K562 (cell line): ENCODE data around the gene CENPC. TPM values are rescaled to one million over a fixed set of nuclear protein-coding genes. Genes with fewer than 3 reads are reported as not detected.

ENCODE experiments used
- ATAC-seq: fragments of 200-7000 bp; cut with Tn5 transposase; 3 replicates; pipeline ENCODE4 v1.9.1; 2020; ENCODE audit warnings: moderate library complexity
- BruUV-seq: library from RNA; stranded (reverse); fragments of 400-500 nt; replicated peaks from 2 replicates; lab custom pipeline; 2021; lab: Mats Ljungman, UMichigan
- CTCF ChIA-PET: fragments of 300-600 bp; formaldehyde crosslinking; extraction: SDS; loops from one replicate; lab custom pipeline; 2021; ENCODE audit warnings: low intra/inter-chr PET ratio; lab: Yijun Ruan, JAX
- POLR2A ChIA-PET: fragments of 300-600, 350-650 bp; sonication (Branson Sonifier 250); formaldehyde crosslinking; extraction: SDS; loops from one replicate; lab custom pipeline; 2021; ENCODE audit warnings: antibody characterized with exemption, inconsistent platforms; lab: Yijun Ruan, JAX
- DNase-seq, 4 experiments: peaks; one replicate each; pipeline versions ENCODE4 v3.0.0 to v3.0.0-alpha.2; 2011 to 2018; ENCODE audit warnings: low spot score in 3 of 4, mixed read lengths in 3 of 4; ENCODE audit errors: extremely low read depth in 1 of 4
- FAIRE-seq: peaks from 2 replicates; lab custom pipeline; 2011; peaks lifted over from hg19 to GRCh38; lab: Jason Lieb, UNC
- H2AFZ ChIP-seq: 2 replicates; pipeline ENCODE4 v1.6.0; 2011; ENCODE audit warnings: low read depth, low read length, control low read depth, inconsistent platforms
- H3K27ac ChIP-seq: fragments of 200-600 bp; 3 replicates; pipeline ENCODE4 v1.8.0; 2011; ENCODE audit warnings: low read depth, mild to moderate bottlenecking, control low read depth, inconsistent platforms, low read length, moderate library complexity, mixed read lengths; ENCODE audit errors: extremely low read depth
- H3K27me3 ChIP-seq, 2 experiments: fragments of 300-600 bp in 1 of 2; 2 replicates in 1 of 2; 3 replicates in 1 of 2; pipeline versions ENCODE4 v1.6.0 to v1.8.0; 2011; ENCODE audit warnings: inconsistent platforms in 2 of 2, low read length in 2 of 2, mild to moderate bottlenecking in 1 of 2, mixed read lengths in 1 of 2, moderate library complexity in 1 of 2; ENCODE audit not compliant: control insufficient read depth in 2 of 2, insufficient read depth in 2 of 2
- H3K36me3 ChIP-seq: fragments of 300-600 bp; 3 replicates; pipeline ENCODE4 v1.8.0; 2011; ENCODE audit warnings: mild to moderate bottlenecking, low read length, inconsistent platforms; ENCODE audit not compliant: control insufficient read depth, insufficient read depth
- H3K4me1 ChIP-seq, 2 experiments: fragments of 200-600 bp in 1 of 2; replicated peaks in 1 of 2; 2 replicates in 1 of 2; 3 replicates in 1 of 2; pipeline versions ENCODE4 v1.5.1 to v1.8.0; 2011; ENCODE audit warnings: inconsistent platforms in 2 of 2, low read length in 2 of 2, mild to moderate bottlenecking in 1 of 2, mixed read lengths in 1 of 2, moderate library complexity in 1 of 2; ENCODE audit not compliant: control insufficient read depth in 2 of 2, insufficient read depth in 2 of 2
- H3K4me2 ChIP-seq: 2 replicates; pipeline ENCODE4 v1.6.1; 2011; ENCODE audit warnings: low read length, control low read depth, inconsistent platforms, mixed read lengths; ENCODE audit not compliant: insufficient read depth
- H3K4me3 ChIP-seq: fragments of 200-600 bp; sonication (generic), shearing (Covaris generic); 2 replicates; pipeline ENCODE4 v1.5.1; 2016; ENCODE audit warnings: control low read depth, inconsistent platforms
- H3K79me2 ChIP-seq: fragments of 200-600 bp; 3 replicates; pipeline ENCODE4 v1.8.0; 2011; ENCODE audit warnings: low read length, inconsistent platforms; ENCODE audit not compliant: control insufficient read depth, insufficient read depth
- H3K9ac ChIP-seq, 2 experiments: 2 replicates each; pipeline versions ENCODE4 v1.6.0 to v1.6.1; 2011; ENCODE audit warnings: low read depth in 2 of 2, low read length in 2 of 2, control low read depth in 1 of 2, inconsistent platforms in 1 of 2, mild to moderate bottlenecking in 1 of 2, mixed read lengths in 1 of 2; ENCODE audit not compliant: insufficient read depth in 1 of 2
- H3K9me1 ChIP-seq: one replicate; pipeline ENCODE4 v1.6.0; 2011; ENCODE audit warnings: inconsistent platforms, mild to moderate bottlenecking, low read length, moderate library complexity; ENCODE audit not compliant: control insufficient read depth, insufficient read depth
- H3K9me3 ChIP-seq: replicated peaks from 2 replicates; pipeline ENCODE4 v1.5.1; 2011; ENCODE audit warnings: low read depth, low read length, inconsistent platforms; ENCODE audit not compliant: control insufficient read depth, insufficient read depth
- H4K20me1 ChIP-seq: replicated peaks from 2 replicates; pipeline ENCODE4 v1.6.1; 2011; ENCODE audit warnings: low read length, inconsistent platforms, mixed read lengths; ENCODE audit not compliant: control insufficient read depth, insufficient read depth
- BCL6 ChIP-seq: fragments of 250-450 bp; sonication (Bioruptor Pico); IDR thresholded peaks from 2 replicates; pipeline ENCODE4 v1.4.0; 2020
- BCOR ChIP-seq: fragments of 450-650 bp; IDR thresholded peaks from 2 replicates; pipeline ENCODE4 v1.6.1; 2016
- BDP1 ChIP-seq: IDR thresholded peaks from 3 replicates; pipeline ENCODE4 v1.6.1; 2011; ENCODE audit not compliant: insufficient read length, insufficient read depth
- CHD1 ChIP-seq: fragments of 200-600 bp; sonication (generic); IDR thresholded peaks from one replicate; pipeline ENCODE4 v1.6.1; 2012; ENCODE audit warnings: mild to moderate bottlenecking, moderate library complexity, low read length, inconsistent platforms
- CXXC5 ChIP-seq: fragments of 250-450 bp; sonication (Bioruptor Pico); IDR thresholded peaks from 2 replicates; pipeline ENCODE4 v1.8.0; 2022; ENCODE audit warnings: inconsistent platforms, mild to moderate bottlenecking, moderate library complexity
- EP300 ChIP-seq: IDR thresholded peaks from 2 replicates; pipeline ENCODE4 v1.6.1; 2012; ENCODE audit warnings: low read length, improper control_type of control experiment
- EWSR1 ChIP-seq: fragments of 450-650 bp; IDR thresholded peaks from 2 replicates; pipeline ENCODE4 v1.6.1; 2018; ENCODE audit warnings: borderline replicate concordance, mild to moderate bottlenecking, low read depth, moderate library complexity; ENCODE audit not compliant: partially characterized antibody
- HCFC1 ChIP-seq: IDR thresholded peaks from 2 replicates; pipeline ENCODE4 v1.6.1; 2012; ENCODE audit warnings: low read depth, low read length, improper control_type of control experiment
- IRF2 ChIP-seq: sonication (generic); formaldehyde crosslinking; IDR thresholded peaks from 2 replicates; pipeline ENCODE4 v1.8.1; 2022; ENCODE audit warnings: mild to moderate bottlenecking, missing genetic modification reagents
- NEUROD1 ChIP-seq: fragments of 150-350 bp; IDR thresholded peaks from 2 replicates; pipeline ENCODE4 v1.6.1; 2014; ENCODE audit warnings: borderline replicate concordance, low read length, low read depth; ENCODE audit not compliant: partially characterized antibody
- NR2F6 ChIP-seq: fragments of 450-650 bp; formaldehyde crosslinking; IDR thresholded peaks from 2 replicates; pipeline ENCODE4 v1.4.0; 2020; ENCODE audit warnings: mild to moderate bottlenecking
- PML ChIP-seq: IDR thresholded peaks from 2 replicates; pipeline ENCODE4 v1.6.1; 2012; ENCODE audit warnings: low read length, inconsistent platforms
- RBM34 ChIP-seq: fragments of 200-400 bp; formaldehyde crosslinking; IDR thresholded peaks from 2 replicates; pipeline ENCODE4 v1.6.1; 2018; ENCODE audit warnings: low read length, borderline replicate concordance; ENCODE audit not compliant: insufficient read depth
- SRSF9 ChIP-seq: fragments of 200-400 bp; formaldehyde crosslinking; IDR thresholded peaks from 2 replicates; pipeline ENCODE4 v1.6.1; 2017; ENCODE audit warnings: low read depth, low read length, borderline replicate concordance
- ZNF263 ChIP-seq: sonication (generic); formaldehyde crosslinking; IDR thresholded peaks from 2 replicates; pipeline ENCODE4 v1.8.0; 2022; ENCODE audit warnings: mild to moderate bottlenecking, missing genetic modification reagents, borderline replicate concordance
- ZNF583 ChIP-seq: fragments of 250-450 bp; sonication (Bioruptor Pico); IDR thresholded peaks from 2 replicates; pipeline ENCODE4 v1.4.0; 2020
- WGBS: fragments of 100-300 bp; shearing (Covaris generic); methylation state at CpG from one replicate; pipeline ENCODE4 v1.1.6; 2016; ENCODE audit warnings: low coverage, mixed read lengths; ENCODE audit not compliant: insufficient coverage; ENCODE audit errors: missing lambda C conversion rate; 5-methylcytosine and 5-hydroxymethylcytosine counted together
- in situ Hi-C: fragments of 300-500 bp; cut with MboI; formaldehyde crosslinking; loops from 4 replicates; pipeline ENCODE4 v1.15.0; 2018; ENCODE audit warnings: inconsistent platforms, mixed read lengths
- intact Hi-C: fragments of 100-400 bp; cut with micrococcal nuclease; formaldehyde crosslinking; loops from 2 replicates; pipeline ENCODE4 v1.14.2; 2022
- polyA plus RNA-seq, 8 experiments: library from polyadenylated mRNA; depleted of rRNA in 4 of 8; stranded (reverse) in 5 of 8; unstranded in 3 of 8; fragments of >200 nt; fragmentation: Nextera tagmentation in 2 of 8; fragmentation: Illumina TruSeq in 1 of 8; extraction: Ambion mirVana in 2 of 8; extraction: Trizol in 1 of 8; gene quantifications; 2 replicates each; pipeline versions ENCODE4 v1.2.1 to v1.2.3, GENCODE V29; 2011 to 2014; ENCODE audit warnings: inconsistent platforms in 1 of 8, missing spikeins in 1 of 8
- total RNA-seq, 7 experiments: library from RNA; depleted of rRNA in 6 of 7; stranded (reverse); fragments of >200 nt in 6 of 7; fragmentation: Illumina TruSeq in 2 of 7; extraction: Trizol in 2 of 7; gene quantifications; 2 replicates each; pipeline versions ENCODE4 v1.2.1 to v1.2.3, GENCODE V29; 2011 to 2021; ENCODE audit warnings: low replicate concordance in 1 of 7
- TF ChIP-seq, protein P1 (sequence below): fragments of 450-650 bp; IDR thresholded peaks from 2 replicates; pipeline ENCODE4 v1.7.0; 2016; ENCODE audit warnings: borderline replicate concordance
- TF ChIP-seq, protein P2 (sequence below), 2 experiments: fragments of 450-650 bp in 1 of 2; sonication (generic) in 1 of 2; formaldehyde crosslinking; conservative IDR thresholded peaks; 2 replicates each; pipeline versions ENCODE4 v1.4.0 to v1.8.1; 2020 to 2022; ENCODE audit warnings: mild to moderate bottlenecking in 1 of 2, missing genetic modification reagents in 1 of 2
- TF ChIP-seq, protein P3 (sequence below): sonication (generic); formaldehyde crosslinking; IDR thresholded peaks from 2 replicates; pipeline ENCODE4 v1.8.1; 2023; ENCODE audit warnings: mild to moderate bottlenecking, missing genetic modification reagents

The CENPC gene
- total and polyA plus RNA-seq, 9 of the 15 experiments (the other 6 are each of a cell fraction or from before 2014, with no cell fraction given) = 18.1 to 48.5 (median 30.8) TPM

DNA sequence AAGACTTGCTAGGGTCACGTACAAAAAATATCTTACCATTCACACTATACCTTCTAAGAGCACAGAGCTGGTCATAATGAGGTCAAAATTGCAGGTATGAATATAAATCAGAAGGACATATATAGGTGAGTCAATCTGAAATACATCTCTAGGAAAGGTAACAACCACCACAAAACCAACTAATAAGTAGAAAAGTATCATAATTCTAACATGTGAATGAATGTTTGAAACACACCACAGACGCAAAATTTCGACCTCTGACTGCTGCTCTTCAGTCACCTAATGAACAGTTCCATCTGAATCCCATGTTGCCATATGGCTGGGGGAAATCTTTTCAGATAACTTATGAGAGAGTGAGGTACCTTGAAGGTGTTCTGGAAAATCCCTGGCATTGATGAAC, 35.3 kb upstream of the CENPC start:
- DNase-seq = no peak
- TF ChIP-seq, protein P1, sequence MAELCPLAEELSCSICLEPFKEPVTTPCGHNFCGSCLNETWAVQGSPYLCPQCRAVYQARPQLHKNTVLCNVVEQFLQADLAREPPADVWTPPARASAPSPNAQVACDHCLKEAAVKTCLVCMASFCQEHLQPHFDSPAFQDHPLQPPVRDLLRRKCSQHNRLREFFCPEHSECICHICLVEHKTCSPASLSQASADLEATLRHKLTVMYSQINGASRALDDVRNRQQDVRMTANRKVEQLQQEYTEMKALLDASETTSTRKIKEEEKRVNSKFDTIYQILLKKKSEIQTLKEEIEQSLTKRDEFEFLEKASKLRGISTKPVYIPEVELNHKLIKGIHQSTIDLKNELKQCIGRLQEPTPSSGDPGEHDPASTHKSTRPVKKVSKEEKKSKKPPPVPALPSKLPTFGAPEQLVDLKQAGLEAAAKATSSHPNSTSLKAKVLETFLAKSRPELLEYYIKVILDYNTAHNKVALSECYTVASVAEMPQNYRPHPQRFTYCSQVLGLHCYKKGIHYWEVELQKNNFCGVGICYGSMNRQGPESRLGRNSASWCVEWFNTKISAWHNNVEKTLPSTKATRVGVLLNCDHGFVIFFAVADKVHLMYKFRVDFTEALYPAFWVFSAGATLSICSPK = no peak
- TF ChIP-seq BCOR = no peak
- no peak for TF ChIP-seq BDP1
- no peak for TF ChIP-seq BCL6
- no peak for TF ChIP-seq EP300
- TF ChIP-seq EWSR1 = no peak
- TF ChIP-seq SRSF9 = no peak
- no peak for TF ChIP-seq NEUROD1
- TF ChIP-seq ZNF263 = no peak
- TF ChIP-seq PML = no peak
- no peak for TF ChIP-seq IRF2 (CRISPR knock-in tag)
- no peak for TF ChIP-seq NR2F6 (CRISPR knock-in tag)
- TF ChIP-seq RBM34 = no peak
- TF ChIP-seq HCFC1 = no peak
- TF ChIP-seq CHD1 = no peak
- TF ChIP-seq CXXC5 (CRISPR knock-in tag) = no peak
- TF ChIP-seq, protein P2, sequence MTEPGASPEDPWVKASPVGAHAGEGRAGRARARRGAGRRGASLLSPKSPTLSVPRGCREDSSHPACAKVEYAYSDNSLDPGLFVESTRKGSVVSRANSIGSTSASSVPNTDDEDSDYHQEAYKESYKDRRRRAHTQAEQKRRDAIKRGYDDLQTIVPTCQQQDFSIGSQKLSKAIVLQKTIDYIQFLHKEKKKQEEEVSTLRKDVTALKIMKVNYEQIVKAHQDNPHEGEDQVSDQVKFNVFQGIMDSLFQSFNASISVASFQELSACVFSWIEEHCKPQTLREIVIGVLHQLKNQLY (CRISPR knock-in tag; conservative IDR thresholded peaks at IDR 0.05) = no peak
- TF ChIP-seq, protein P3, sequence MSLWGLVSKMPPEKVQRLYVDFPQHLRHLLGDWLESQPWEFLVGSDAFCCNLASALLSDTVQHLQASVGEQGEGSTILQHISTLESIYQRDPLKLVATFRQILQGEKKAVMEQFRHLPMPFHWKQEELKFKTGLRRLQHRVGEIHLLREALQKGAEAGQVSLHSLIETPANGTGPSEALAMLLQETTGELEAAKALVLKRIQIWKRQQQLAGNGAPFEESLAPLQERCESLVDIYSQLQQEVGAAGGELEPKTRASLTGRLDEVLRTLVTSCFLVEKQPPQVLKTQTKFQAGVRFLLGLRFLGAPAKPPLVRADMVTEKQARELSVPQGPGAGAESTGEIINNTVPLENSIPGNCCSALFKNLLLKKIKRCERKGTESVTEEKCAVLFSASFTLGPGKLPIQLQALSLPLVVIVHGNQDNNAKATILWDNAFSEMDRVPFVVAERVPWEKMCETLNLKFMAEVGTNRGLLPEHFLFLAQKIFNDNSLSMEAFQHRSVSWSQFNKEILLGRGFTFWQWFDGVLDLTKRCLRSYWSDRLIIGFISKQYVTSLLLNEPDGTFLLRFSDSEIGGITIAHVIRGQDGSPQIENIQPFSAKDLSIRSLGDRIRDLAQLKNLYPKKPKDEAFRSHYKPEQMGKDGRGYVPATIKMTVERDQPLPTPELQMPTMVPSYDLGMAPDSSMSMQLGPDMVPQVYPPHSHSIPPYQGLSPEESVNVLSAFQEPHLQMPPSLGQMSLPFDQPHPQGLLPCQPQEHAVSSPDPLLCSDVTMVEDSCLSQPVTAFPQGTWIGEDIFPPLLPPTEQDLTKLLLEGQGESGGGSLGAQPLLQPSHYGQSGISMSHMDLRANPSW (CRISPR knock-in tag) = no peak
- TF ChIP-seq ZNF583 (CRISPR knock-in tag) = no peak

More for the DNA sequence above, 35.3 kb upstream of the CENPC start:
- Histone ChIP-seq H3K9me1 (no peaks in the 10 kb centered on the region), H4K20me1 (no peaks in the 10 kb centered on the region), H3K9me3 (no peaks in the 10 kb centered on the region; the same call in 1 of the 2 replicates), H3K79me2 (no peaks in the 10 kb centered on the region), H3K27me3 (no peaks in the 10 kb centered on the region), H3K4me3 (no peak overlapping the region), H3K4me1 (peaks cover 3 to 16% of the 10 kb centered on the region in 2 experiments; a peak in 2 of 5 replicates), H3K27ac (no peak overlapping the region), H3K36me3 (no peaks in the 10 kb centered on the region; the same call in 2 of the 3 replicates), H3K9ac (no peak overlapping the region), H2AFZ (no peak overlapping the region), H3K4me2 (no peak overlapping the region)
- WGBS = 85% methylated on average over 3 of the region's 3 CpGs
- POLR2A ChIA-PET = interaction anchor here (1.0 to 1.4 kb wide), 2 partner anchors 11 to 35 kb away, joined by 3 to 6 read pairs; partner anchors contain the start of gene CENPC
- no peak for ATAC-seq
- CTCF ChIA-PET = no interaction called here
- in situ Hi-C loops (no loop called here), intact Hi-C loops (no loop called here)
- no TSS peak for BruUV-seq
- no peak for FAIRE-seq
